ENCODE measurements around the gene SH3RF1.

DNA sequence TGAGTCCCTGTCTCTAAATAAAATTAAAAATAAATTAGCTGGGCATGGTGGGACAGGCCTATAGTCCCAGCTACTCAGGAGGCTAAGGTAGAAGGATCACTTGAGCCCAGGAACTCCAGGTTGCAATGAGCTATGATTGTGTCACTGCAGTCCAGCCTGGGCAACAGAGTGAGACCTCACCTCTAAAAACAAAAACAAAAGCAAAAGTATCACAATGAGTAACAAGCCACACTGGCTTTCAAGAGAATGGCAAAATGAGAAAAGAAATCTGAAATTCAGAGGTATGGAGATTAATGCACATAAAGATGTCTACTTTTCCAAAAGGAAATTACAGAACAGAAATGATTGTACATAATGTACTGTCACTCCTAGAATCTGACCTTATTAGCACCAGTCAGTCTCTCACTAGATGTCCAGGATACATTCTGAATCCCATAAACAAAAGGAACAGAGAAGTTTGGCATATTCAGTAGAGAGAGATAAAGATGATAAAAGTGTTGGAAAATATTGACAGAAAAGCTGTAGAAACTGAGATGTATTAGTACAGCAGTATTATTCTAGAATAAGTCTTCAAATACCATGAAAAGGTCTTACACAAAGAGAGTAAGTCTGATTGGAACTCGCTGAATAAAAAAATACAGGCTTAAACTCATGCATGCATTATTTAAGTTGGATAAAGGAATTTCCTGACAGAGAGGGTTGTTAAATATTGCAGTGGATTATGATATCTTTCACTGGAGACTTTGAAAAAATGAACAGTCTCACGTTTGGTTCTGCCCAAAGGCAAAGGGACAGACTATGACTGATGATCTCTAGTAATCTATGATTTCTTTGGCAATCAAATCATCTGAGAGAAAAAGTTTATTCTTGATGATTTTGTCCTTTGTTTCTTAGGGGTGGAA is 102.5 kb downstream of the SH3RF1 start:
- no peak for TF ChIP-seq POLR2A (IDR thresholded peaks at IDR 0.05)
- TF ChIP-seq, protein P1, sequence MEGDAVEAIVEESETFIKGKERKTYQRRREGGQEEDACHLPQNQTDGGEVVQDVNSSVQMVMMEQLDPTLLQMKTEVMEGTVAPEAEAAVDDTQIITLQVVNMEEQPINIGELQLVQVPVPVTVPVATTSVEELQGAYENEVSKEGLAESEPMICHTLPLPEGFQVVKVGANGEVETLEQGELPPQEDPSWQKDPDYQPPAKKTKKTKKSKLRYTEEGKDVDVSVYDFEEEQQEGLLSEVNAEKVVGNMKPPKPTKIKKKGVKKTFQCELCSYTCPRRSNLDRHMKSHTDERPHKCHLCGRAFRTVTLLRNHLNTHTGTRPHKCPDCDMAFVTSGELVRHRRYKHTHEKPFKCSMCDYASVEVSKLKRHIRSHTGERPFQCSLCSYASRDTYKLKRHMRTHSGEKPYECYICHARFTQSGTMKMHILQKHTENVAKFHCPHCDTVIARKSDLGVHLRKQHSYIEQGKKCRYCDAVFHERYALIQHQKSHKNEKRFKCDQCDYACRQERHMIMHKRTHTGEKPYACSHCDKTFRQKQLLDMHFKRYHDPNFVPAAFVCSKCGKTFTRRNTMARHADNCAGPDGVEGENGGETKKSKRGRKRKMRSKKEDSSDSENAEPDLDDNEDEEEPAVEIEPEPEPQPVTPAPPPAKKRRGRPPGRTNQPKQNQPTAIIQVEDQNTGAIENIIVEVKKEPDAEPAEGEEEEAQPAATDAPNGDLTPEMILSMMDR (IDR thresholded peaks at IDR 0.05), result no peak

Measured in sigmoid colon (tissue), 3 donors.